PC-3 (cell line): ENCODE results near the gene PUS3. TPM values are rescaled to one million over a fixed set of nuclear protein-coding genes. Genes with fewer than 3 reads are reported as not detected.

Experiments
- ATAC-seq: fragments of 200-7000 bp; cut with Tn5 transposase; 2 replicates; pipeline ENCODE4 v1.9.1; 2020; ENCODE audit warnings: mild to moderate bottlenecking, moderate library complexity
- BruUV-seq: library from RNA; stranded (reverse); fragments of 400-500 nt; replicated peaks from 2 replicates; lab custom pipeline; 2021; lab: Mats Ljungman, UMichigan
- CTCF ChIA-PET: fragments of 300-600 bp; sonication (Branson Sonifier 250); formaldehyde crosslinking; loops from one replicate; lab custom pipeline; 2022; ENCODE audit warnings: antibody characterized with exemption; lab: Charles Lee
- POLR2A ChIA-PET: fragments of 300-600 bp; sonication (Branson Sonifier 250); formaldehyde crosslinking; loops from one replicate; lab custom pipeline; 2022; ENCODE audit warnings: antibody characterized with exemption; ENCODE audit not compliant: unreplicated experiment; lab: Charles Lee
- DNase-seq: peaks from one replicate; pipeline ENCODE4 v3.0.0-alpha.2; 2015
- H2AFZ ChIP-seq: fragments of 300-600 bp; sonication (generic); 2 replicates; pipeline ENCODE4 v1.6.0; 2016; ENCODE audit warnings: antibody characterized with exemption, low read length
- H3F3A ChIP-seq: fragments of 300-600 bp; sonication (generic); one replicate; pipeline ENCODE4 v1.6.0; 2017; ENCODE audit warnings: antibody characterized with exemption, low read length, control low read depth, mild to moderate bottlenecking; ENCODE audit not compliant: unreplicated experiment
- H3K27ac ChIP-seq: fragments of 300-600 bp; sonication (generic); 2 replicates; pipeline ENCODE4 v1.5.1; 2016; ENCODE audit warnings: mild to moderate bottlenecking, low read length
- H3K27me3 ChIP-seq: fragments of 300-600 bp; sonication (generic); 2 replicates; pipeline ENCODE4 v1.6.1; 2016; ENCODE audit warnings: low read length, mixed read lengths
- H3K36me3 ChIP-seq: fragments of 300-600 bp; sonication (generic); 2 replicates; pipeline ENCODE4 v1.6.1; 2016; ENCODE audit warnings: low read depth, mixed run types, low read length, mixed read lengths
- H3K4me1 ChIP-seq: fragments of 300-600 bp; sonication (generic); 2 replicates; pipeline ENCODE4 v1.5.1; 2016; ENCODE audit warnings: low read length; ENCODE audit not compliant: insufficient read depth
- H3K4me2 ChIP-seq: fragments of 300-600 bp; sonication (generic); 2 replicates; pipeline ENCODE4 v1.6.0; 2016; ENCODE audit warnings: low read length
- H3K4me3 ChIP-seq: fragments of 300-600 bp; sonication (generic); 2 replicates; pipeline ENCODE4 v1.5.1; 2016; ENCODE audit warnings: mild to moderate bottlenecking, low read length, mixed read lengths
- H3K79me2 ChIP-seq: fragments of 300-600 bp; sonication (generic); 2 replicates; pipeline ENCODE4 v1.6.1; 2017; ENCODE audit warnings: low read length, mixed read lengths
- H3K9ac ChIP-seq: fragments of 300-600 bp; sonication (generic); 2 replicates; pipeline ENCODE4 v1.6.0; 2016; ENCODE audit warnings: mild to moderate bottlenecking, low read length
- H3K9me2 ChIP-seq: fragments of 300-600 bp; sonication (generic); replicated peaks from 2 replicates; pipeline ENCODE4 v1.6.1; 2016; ENCODE audit warnings: mixed run types, low read length, mixed read lengths
- H3K9me3 ChIP-seq: fragments of 300-600 bp; sonication (generic); 2 replicates; pipeline ENCODE4 v1.6.1; 2016; ENCODE audit warnings: low read length, mixed read lengths
- H4K20me1 ChIP-seq: fragments of 300-600 bp; sonication (generic); 2 replicates; pipeline ENCODE4 v1.6.1; 2016; ENCODE audit warnings: low read length, mixed read lengths
- EZH2 ChIP-seq: fragments of 300-600 bp; sonication (generic); IDR thresholded peaks from one replicate; pipeline ENCODE4 v1.6.1; 2017; ENCODE audit warnings: antibody characterized with exemption, mild to moderate bottlenecking, low read length; ENCODE audit not compliant: unreplicated experiment
- EZH2phosphoT487 ChIP-seq: fragments of 300-600 bp; sonication (generic); IDR thresholded peaks from 2 replicates; pipeline ENCODE4 v1.6.1; 2018; ENCODE audit warnings: mild to moderate bottlenecking, antibody characterized with exemption, low read length, borderline replicate concordance
- intact Hi-C: fragments of 100-400 bp; cut with micrococcal nuclease; formaldehyde crosslinking; loops from 2 replicates; pipeline ENCODE4 v1.9.0; 2023
- total RNA-seq: library from RNA; depleted of rRNA; stranded (reverse); fragments of >200 nt; gene quantifications from 2 replicates; pipeline ENCODE4 v1.2.3, GENCODE V29; 2014
- TF ChIP-seq, protein P1 (sequence below): fragments of 300-600 bp; sonication (generic); conservative IDR thresholded peaks from 2 replicates; pipeline ENCODE4 v1.5.1; 2017; ENCODE audit warnings: antibody characterized with exemption, low read depth, mild to moderate bottlenecking, low read length

Gene PUS3
- total RNA-seq, 1 experiment from 2014 or later, result 26.2 TPM

DNA sequence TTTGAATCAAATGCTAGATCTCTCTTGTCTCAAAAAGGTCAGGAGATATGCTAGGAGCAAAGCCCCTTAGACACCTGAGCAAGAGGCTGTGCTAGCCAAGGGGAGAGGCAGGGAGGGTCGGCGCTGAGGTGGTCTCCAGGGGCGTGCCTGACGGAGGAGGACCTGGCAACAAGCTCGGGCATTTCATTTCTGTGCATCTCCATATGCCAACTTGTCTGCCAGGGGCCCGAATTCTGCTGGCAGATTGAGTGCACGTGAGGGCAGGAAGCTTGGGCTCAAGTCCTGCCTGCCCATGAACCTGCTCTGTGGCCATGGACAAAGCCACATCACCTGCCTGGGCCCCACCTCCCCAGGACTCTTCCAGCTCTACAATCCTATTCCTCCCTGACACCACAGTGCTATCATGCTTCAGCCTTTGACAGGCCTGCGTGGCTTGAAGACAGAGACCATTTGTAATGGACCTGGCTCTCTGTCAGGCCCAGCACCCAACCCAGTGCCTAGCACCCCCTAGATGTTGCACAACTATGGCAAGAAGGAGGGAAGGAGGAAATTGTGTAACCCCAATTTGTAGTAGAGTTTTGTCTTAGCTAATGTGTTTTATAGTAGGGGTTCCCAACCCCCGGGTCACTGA, 26.6 kb upstream of the PUS3 start:
- peaks cover 6% of the 10 kb centered on the region; the same call in 1 of the 2 replicates for H3K27me3 ChIP-seq
- ChIA-PET CTCF (no interaction called here), POLR2A (no interaction called here)
- BruUV-seq, result no TSS peak
- TF ChIP-seq EZH2 (no peak), EZH2phosphoT487 (no peak)
- TF ChIP-seq, protein P1, sequence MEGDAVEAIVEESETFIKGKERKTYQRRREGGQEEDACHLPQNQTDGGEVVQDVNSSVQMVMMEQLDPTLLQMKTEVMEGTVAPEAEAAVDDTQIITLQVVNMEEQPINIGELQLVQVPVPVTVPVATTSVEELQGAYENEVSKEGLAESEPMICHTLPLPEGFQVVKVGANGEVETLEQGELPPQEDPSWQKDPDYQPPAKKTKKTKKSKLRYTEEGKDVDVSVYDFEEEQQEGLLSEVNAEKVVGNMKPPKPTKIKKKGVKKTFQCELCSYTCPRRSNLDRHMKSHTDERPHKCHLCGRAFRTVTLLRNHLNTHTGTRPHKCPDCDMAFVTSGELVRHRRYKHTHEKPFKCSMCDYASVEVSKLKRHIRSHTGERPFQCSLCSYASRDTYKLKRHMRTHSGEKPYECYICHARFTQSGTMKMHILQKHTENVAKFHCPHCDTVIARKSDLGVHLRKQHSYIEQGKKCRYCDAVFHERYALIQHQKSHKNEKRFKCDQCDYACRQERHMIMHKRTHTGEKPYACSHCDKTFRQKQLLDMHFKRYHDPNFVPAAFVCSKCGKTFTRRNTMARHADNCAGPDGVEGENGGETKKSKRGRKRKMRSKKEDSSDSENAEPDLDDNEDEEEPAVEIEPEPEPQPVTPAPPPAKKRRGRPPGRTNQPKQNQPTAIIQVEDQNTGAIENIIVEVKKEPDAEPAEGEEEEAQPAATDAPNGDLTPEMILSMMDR, result no peak
- H3F3A ChIP-seq, result no peaks in the 10 kb centered on the region
- H3K79me2 ChIP-seq, result no peaks in the 10 kb centered on the region
- H2AFZ ChIP-seq, result no peak overlapping the region
- no peak overlapping the region for H3K4me2 ChIP-seq
- H3K36me3 ChIP-seq, result no peaks in the 10 kb centered on the region
- DNase-seq (no peak), ATAC-seq (no peak)
- no peak overlapping the region for H3K9ac ChIP-seq
- H3K27ac ChIP-seq, result no peak overlapping the region
- no peaks in the 10 kb centered on the region for H3K9me3 ChIP-seq
- H4K20me1 ChIP-seq, result no peaks in the 10 kb centered on the region
- no peaks in the 10 kb centered on the region for H3K9me2 ChIP-seq
- H3K4me1 ChIP-seq, result no peaks in the 10 kb centered on the region
- no peak overlapping the region for H3K4me3 ChIP-seq
- intact Hi-C loops, result loop anchor here (10.0 kb wide), 1 partner anchor 185 kb away; no protein-coding TSS in a partner anchor

GRCh38 chr11:125926682-125927081, 23.7 kb upstream of the PUS3 start:
- no peak overlapping the region for H2AFZ ChIP-seq
- ATAC-seq (no peak), DNase-seq (no peak)
- no peak overlapping the region for H3K4me2 ChIP-seq
- H3K27me3 ChIP-seq, result peaks cover 3% of the 10 kb centered on the region; the same call in 1 of the 2 replicates
- no peaks in the 10 kb centered on the region for H3K9me2 ChIP-seq
- TF ChIP-seq, protein P1, result no peak
- TF ChIP-seq EZH2 (no peak), EZH2phosphoT487 (no peak)
- intact Hi-C loops, result loop anchor here (10.0 kb wide), 1 partner anchor 188 kb away; no protein-coding TSS in a partner anchor
- H3K4me1 ChIP-seq, result no peaks in the 10 kb centered on the region
- H3F3A ChIP-seq, result no peaks in the 10 kb centered on the region
- no peak overlapping the region for H3K27ac ChIP-seq
- no TSS peak for BruUV-seq
- H3K36me3 ChIP-seq, result no peaks in the 10 kb centered on the region
- no peak overlapping the region for H3K9ac ChIP-seq
- ChIA-PET CTCF (no interaction called here), POLR2A (no interaction called here)
- H4K20me1 ChIP-seq, result no peaks in the 10 kb centered on the region
- no peaks in the 10 kb centered on the region for H3K79me2 ChIP-seq
- H3K4me3 ChIP-seq, result no peak overlapping the region
- H3K9me3 ChIP-seq, result no peaks in the 10 kb centered on the region

GRCh38 chr11:125925804-125926203, 22.8 kb upstream of the PUS3 start:
- Histone ChIP-seq H3K27ac (no peak overlapping the region), H3K79me2 (no peaks in the 10 kb centered on the region), H3K9ac (no peak overlapping the region), H3K9me3 (no peaks in the 10 kb centered on the region), H2AFZ (no peak overlapping the region), H4K20me1 (no peaks in the 10 kb centered on the region), H3F3A (no peaks in the 10 kb centered on the region), H3K27me3 (peaks cover 3% of the 10 kb centered on the region; the same call in 1 of the 2 replicates), H3K4me2 (no peak overlapping the region), H3K4me1 (no peaks in the 10 kb centered on the region), H3K4me3 (no peak overlapping the region), H3K9me2 (no peaks in the 10 kb centered on the region), H3K36me3 (no peaks in the 10 kb centered on the region)
- no peak for ATAC-seq
- TF ChIP-seq EZH2phosphoT487 (no peak), EZH2 (no peak)
- TF ChIP-seq, protein P1, result no peak
- BruUV-seq, result no TSS peak
- intact Hi-C loops, result loop anchor here (10.0 kb wide), 1 partner anchor 189 kb away; no protein-coding TSS in a partner anchor
- ChIA-PET POLR2A (no interaction called here), CTCF (interaction anchor here (0.5 to 1.1 kb wide), 2 partner anchors 136 to 325 kb away, joined by 5 to 14 read pairs; no protein-coding TSS in a partner anchor)
- DNase-seq, result no peak
